ENCODE data around the gene VDR.
A peak's percentile ranks its signal among the peaks of the same experiment; 100 is the strongest.

VDR gene

GRCh38 chr12:47889040-47889439, 15.8 kb downstream of the VDR start:
- no peak for DNase-seq

- DNase-seq: no peak
Measured at GRCh38 chr12:47888153-47888819, 16.5 kb downstream of the VDR start.

GRCh38 chr12:47887529-47887928, 17.3 kb downstream of the VDR start:
- no peak for DNase-seq

GRCh38 chr12:47886510-47887240, 18.1 kb downstream of the VDR start:
- DNase-seq: no peak

- DNase-seq: no peak
Measured at GRCh38 chr12:47885566-47885965, 19.2 kb downstream of the VDR start.

GRCh38 chr12:47885012-47885501, 19.7 kb downstream of the VDR start:
- peak; percentile 88 for DNase-seq

GRCh38 chr12:47884501-47884900, 20.3 kb downstream of the VDR start:
- no peak for DNase-seq

- DNase-seq: no peak
Measured at GRCh38 chr12:47883663-47884195, 21.1 kb downstream of the VDR start.

- DNase-seq: peak; percentile 32
Measured at GRCh38 chr12:47882781-47883546, 21.8 kb downstream of the VDR start.

- DNase-seq: no peak
Measured at GRCh38 chr12:47881826-47882427, 22.9 kb downstream of the VDR start.

- DNase-seq: no peak
Measured at GRCh38 chr12:47881051-47881450, 23.7 kb downstream of the VDR start.

- DNase-seq: no peak
Measured at GRCh38 chr12:47878918-47879481, 25.8 kb downstream of the VDR start.

GRCh38 chr12:47878293-47878917, 26.4 kb downstream of the VDR start:
- DNase-seq: no peak

- DNase-seq: no peak
Measured at GRCh38 chr12:47877081-47877480, 27.7 kb downstream of the VDR start.

- no peak for DNase-seq
Measured at GRCh38 chr12:47876440-47876960, 28.3 kb downstream of the VDR start.

GRCh38 chr12:47875746-47876439, 28.9 kb downstream of the VDR start:
- DNase-seq: no peak

GRCh38 chr12:47874316-47874715, 30.5 kb downstream of the VDR start:
- no peak for DNase-seq

GRCh38 chr12:47870175-47870781, 34.5 kb downstream of the VDR start:
- no peak for DNase-seq

- DNase-seq: no peak
Measured at GRCh38 chr12:47868552-47869031, 36.2 kb downstream of the VDR start.

- no peak for DNase-seq
Measured at GRCh38 chr12:47868041-47868440, 36.8 kb downstream of the VDR start.

GRCh38 chr12:47867495-47867941, 37.3 kb downstream of the VDR start:
- peak; percentile 14 for DNase-seq
